Left renal cortex interstitium (tissue), 4 donors: Measurements from ENCODE around the gene C3. TPM values are rescaled to one million over a fixed set of nuclear protein-coding genes. Genes with fewer than 3 reads are reported as not detected.
"Not testable (repeated sequence)": the region's sequence is repeated elsewhere in the genome, so short reads cannot be mapped to it uniquely, and the experiment has no call there.

Experiments
- DNase-seq, 4 donors: peaks; one replicate each; pipeline ENCODE4 v3.0.0-alpha.2; 2013; ENCODE audit warnings: low read depth in 4 of 4, low spot score in 2 of 4, missing footprints in 1 of 4
- polyA plus RNA-seq, 4 donors: library from polyadenylated mRNA; unstranded; fragments of 120-200 nt; gene quantifications; one replicate each; pipeline ENCODE4 v1.2.1, GENCODE V29; 2013; ENCODE audit not compliant: insufficient read length in 4 of 4

The C3 gene
- polyA plus RNA-seq = 10 to 100 TPM; 13.6 to 30.7 (median 22.1) TPM

DNA sequence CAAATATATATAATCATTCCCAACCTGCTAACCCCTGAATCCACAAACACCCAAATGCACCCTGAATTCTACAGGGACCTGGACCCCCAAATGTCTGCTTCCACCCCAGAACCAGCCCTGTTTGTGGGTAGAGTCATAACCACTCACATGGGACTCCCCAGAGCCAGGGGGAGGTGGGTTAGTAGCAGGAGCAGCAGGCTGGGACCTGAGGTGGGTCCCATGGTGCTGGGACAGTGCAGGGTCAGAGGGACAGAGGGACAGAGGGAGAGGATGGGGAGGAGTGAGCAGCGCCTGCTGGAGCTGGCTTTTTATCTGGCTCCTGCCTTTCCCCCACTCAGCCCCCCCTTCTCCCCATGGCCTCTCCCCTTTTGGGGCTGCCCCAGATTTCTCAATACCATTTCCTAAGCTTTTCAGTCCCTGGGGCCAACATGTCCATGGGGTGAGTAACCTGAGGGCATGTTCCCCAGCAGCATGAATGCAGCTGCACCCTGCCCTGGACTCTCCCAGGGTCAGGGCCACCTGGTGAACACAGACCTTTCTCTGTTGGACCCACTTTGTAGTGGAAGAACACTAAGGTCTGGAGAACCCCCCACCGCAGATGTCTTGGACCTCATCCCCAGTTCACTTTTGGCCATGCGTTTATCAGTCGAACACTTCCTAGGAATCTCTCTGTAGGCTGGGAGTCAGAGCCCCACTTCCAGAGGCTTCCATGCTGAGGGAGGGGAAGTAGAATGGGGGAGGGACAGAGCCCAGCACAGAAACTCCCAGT is at the start of gene C3:
Gene C3, minus strand, starts transcription at position 282 of the 769 bp plus-strand sequence. Its CDS starts 61 bp downstream, at position 221.
- no peak for DNase-seq

DNA sequence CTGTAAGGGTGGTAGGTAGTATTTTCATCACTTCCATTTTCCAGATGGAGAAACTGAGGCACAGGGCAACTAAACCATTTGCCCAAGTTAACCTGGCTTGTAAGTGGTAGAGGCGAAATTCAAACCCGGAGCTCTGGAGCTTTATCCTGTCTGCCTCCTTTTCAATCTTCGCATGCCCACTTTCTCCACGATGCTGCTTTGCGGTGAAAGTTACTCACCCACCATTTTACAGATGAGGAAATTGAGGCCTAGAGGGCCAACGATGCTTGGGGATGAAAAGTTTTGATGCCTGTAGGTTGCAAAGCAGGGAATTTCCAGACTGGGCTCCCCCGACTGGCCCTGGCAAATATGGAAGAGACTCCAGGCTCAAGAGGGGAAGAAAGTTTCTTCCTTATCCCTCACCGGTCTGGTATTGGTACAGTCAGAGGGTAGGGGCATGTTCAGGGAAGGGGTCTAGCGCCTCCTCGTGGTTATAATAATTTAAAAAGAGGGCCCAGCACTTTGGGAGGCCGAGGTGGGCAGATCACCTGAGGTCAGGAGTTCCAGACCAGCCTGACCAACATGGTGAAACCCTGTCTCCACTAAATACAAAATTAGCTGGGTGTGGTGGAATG is 48.7 kb upstream of the C3 start:
- no peak for DNase-seq

DNA sequence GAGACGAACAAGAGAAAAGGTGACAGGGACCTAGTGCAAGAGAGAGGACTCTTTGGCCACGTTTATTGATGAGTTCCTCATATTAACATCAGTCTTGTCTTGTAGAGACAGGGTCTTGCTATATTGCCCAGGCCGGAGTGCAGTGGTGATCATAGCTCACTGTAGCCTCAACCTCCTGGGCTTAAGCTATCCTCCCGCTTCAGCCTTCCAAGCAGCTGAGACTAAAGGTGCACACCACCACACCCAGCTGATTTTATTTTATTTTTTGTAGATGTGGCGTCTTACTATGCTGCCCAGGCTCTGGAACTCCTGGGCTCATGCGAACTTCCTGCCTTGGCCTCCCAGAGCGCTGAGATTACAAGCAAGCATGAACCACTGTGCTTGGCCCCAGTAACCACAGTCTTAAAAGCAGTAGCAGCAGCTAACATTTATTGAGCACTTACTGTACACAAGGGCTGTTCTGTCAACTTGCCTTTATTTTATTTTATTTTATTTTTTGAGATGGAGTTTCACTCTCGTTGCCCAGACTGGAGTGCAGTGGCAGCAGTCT is 47.9 kb upstream of the C3 start:
- no peak for DNase-seq

DNA sequence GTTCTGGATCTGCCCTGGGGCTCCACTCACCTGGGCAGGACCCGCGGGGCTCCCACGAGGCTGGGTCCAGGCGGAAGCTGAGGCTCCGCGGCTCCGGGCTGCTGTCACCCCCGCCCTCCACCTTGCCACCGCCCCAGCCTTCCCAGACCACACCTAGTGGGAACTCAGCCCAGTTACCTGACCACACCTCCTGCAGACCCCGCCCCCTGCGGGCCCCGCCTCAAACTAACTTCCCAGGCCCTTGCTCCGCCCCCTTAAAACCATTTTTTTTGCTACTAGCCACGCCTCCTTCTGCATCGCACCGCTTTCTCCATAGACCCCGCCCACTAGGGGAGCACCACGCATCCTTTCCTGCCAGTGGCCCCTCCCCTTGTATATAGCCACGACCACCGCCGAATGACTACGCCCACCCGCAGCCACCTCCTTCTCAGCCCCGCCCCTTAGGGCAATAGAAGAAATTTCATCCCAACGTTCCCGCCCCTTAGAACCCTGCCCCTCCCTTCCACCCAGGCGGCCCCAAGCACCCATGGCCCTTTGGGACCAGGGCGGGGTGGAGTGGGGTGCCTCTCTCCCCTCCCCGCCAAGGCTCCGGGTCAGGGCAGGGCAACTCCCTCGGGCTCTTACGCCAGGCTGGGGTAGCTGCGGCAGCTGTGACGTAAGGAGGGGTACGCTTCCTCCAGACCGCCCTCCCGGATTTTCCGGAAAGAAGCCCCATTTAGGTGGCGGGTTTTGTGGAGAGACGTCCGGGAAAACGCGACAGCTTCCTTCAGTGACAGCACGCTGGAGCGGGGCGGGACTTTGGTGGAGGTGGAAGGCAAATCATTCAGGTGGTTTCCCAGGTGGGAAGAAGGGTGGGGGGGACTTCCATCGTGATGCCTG is 47.1 kb upstream of the C3 start, which contains the start of gene SH2D3A:
Gene SH2D3A, minus strand, starts transcription at position 79 of the 879 bp plus-strand sequence. CDS start 3,687 bp downstream, outside the sequence.
- DNase-seq = peak in 1 of 4 donors; percentile 57

DNA sequence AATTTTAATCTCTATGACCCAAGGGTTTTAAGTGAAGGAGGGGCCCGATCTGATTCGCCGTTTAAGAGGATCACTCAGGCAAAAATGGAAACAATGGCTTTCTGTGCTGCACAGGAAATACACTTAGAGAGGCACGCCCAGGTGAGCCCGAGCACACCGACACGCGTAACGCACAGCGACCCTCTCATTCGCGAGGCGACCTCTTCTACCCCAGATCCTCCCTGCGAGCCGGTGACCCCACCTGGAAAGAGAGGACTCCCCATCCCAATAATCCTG is 46.6 kb upstream of the C3 start:
- DNase-seq = no peak

DNA sequence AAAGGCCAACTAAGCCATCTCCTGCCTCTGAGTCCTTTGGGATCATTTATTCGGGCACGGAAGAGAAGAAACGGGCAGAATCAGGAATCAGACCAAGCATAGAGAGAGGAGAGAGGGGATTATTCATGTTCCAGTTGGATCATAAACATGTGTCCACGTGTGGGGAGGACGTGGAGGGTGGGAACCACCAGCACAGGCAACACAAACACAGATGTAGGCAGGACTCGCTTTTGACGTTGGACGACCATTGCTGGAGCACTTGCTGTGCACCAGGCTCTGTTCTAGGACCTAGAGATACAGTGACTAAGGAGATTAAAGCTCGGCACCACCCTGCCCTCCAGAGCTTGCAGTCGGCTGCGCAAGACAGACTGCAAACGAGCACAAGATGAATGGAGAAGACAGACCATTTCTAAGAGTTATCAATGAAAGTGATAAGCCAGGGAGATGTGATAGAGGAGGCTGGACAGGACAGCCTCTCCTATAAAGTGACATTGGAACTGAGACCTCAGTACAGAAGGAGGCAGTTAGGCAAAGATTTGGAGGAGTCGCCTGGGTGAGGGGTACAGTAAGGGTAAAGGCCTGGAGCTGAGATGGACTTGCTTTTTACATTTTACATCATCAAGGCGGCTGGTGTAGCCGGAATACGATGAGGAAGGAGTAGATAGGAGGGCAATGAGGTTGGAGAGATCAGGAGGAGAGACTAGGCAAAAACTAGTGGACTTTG is 46.1 kb upstream of the C3 start:
- DNase-seq = no peak

DNA sequence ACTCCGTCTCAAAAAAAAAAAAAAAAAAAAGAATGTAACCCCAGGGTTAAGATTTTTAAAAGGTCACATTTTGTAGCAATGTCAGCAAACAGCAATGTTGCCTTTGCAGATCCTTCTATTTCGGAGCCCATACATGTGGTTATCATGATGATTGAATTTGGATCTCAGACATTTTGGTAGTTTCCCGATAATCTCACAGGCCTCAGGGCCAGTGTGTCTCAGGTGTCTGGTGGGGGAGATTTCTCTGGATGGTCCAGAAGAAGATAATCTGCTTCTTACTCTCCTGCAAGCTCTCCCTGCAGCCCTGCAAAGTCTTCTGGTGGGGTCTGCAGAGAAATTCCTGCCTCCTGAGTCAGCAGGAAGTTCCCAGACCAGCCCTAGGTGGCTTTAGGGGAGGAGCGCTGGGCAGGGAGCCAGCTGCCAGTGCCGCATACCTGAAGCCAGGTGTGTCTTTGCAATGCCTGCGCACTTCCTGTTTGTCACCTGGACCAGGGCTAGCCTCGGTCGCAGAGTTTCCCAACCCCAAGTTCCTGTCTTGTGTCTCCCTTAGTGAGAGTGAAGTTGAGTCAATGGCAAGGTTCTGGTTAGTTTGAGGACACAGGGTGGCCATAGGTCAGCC is 45.4 kb upstream of the C3 start:
- DNase-seq = peak in 1 of 4 donors; percentile 37

DNA sequence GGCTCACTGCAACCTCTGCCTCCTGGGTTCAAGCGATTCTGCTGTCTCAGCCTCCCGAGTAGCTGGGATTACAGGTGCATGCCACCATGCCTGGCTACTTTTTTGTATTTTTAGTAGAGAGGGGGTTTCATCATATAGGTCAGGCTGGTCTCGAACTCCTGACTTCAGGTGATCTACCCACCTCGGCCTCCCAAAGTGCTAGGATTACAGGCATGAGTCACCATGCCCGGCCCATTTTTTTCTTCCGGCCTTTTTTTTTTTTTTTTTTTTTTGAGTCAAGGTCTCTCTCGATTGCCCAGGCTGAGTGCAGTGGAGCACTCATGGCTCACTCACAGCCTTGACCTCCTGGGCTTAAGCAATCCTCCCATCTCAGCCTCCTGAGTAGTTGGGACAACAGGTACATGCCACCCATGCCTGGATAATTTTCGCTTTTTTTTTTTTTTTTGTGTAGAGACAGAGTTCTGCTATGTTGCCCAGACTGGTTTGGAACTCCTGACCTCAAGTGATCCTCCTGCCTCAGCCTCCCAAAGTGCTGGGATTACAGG is 41.9 kb upstream of the C3 start:
- not testable (repeated sequence) for DNase-seq

DNA sequence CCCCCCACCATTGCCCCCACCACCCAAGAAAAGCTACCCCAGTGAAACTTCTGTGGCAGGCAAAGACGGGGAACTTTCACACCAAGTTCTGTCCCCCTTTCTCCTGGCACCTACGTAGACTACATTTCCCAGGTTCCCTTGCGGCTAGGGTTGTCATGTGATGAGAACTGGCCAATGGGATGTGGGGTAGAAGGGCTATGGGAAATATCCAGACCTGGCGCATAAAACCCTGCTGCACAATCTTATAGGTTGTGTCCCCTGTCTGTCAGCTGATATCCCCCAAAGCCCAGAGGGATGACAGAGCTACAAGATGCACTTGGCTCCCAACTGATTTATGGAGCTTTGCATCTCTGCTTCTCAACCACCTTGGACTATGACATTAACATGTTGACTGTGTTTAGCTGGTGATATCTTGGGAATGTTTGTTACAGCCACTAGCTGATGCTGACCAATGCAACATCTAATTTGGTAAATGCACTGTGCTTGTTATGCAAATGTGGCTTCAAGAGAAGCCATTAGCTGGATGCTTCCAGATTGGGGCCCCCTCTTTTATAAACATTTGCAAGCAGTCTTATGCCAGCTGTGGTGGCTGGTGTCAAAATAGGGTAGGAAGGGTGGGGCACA is 40.7 kb upstream of the C3 start:
- no peak for DNase-seq

DNA sequence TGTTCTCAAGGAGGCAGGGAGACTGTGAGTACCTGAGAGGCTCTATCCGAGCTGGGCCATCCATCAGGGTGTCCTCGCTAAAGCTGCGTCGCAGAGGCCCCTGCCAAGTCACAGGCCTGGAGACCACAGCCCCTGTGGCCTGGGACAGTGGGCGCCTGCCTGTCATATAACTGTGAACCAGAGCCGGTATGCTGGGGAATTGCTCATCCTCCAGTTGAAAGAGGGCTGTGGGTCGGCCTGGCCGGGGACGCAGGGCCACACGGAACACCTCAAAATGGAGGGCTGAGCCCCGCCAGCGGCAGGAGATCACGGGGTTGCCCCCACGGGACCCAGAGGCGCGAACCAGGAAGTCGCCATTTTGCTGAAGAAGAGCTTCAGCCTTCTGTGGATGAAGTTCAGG is 40.2 kb upstream of the C3 start:
- no peak for DNase-seq

DNA sequence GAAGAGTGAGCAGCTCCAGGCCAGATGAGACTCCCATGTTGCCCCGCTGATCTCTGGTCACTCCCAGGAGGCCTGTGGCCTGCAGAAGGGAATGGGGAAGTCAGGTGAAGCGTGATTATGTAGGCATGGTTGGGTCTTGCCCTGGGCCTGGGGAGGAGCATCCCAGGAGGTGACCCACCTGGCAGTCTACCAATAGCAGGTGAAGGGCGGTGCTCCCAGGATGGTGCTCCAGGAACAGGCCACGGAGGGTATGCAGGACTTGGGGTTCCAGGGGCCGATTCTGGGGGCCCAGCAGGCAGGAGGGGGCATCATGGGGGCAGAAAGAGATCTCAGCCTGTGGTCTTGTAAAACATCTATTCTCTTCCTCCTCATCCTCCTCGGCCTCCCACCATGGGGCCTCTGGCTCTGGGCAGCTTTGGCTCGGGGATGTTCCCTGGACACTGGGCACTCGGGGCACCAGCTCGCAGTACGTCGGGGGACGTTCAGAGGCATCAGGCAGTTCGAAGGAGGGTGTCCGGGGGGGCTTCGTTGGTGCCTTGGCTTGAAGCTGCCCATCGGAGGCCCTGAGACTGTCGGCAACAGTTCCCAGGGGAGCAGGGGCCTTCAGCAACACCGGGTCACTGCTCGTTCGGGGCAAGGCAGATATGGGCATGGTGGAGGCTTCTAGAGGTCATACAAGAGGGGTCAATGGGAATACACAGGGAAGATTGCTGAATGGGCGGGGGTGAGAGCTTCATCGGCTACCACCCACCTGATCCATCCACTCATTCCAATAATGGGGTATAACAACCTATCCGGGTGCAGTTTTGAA is 34.4 kb upstream of the C3 start:
- no peak for DNase-seq

DNA sequence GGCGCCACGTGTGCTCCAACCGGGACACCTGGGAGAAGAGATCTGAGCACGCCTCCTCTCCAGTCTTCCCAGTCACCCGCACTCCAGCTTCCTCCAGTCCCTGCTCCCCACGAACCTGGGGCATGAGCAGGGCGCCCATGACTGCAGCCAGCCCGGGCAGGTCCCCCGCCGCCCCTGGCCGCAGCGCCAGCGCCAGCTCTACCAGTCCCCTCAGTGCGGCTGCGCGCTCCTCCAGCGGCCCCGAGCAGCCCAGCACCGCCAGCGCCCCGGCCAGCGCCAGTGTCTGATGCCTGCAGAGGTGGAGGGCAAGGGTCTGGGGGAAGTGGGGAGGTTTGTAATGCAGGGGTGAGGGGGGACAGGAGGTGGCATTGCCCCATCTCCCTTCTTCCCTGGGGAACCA is 33.7 kb upstream of the C3 start:
- DNase-seq = no peak

DNA sequence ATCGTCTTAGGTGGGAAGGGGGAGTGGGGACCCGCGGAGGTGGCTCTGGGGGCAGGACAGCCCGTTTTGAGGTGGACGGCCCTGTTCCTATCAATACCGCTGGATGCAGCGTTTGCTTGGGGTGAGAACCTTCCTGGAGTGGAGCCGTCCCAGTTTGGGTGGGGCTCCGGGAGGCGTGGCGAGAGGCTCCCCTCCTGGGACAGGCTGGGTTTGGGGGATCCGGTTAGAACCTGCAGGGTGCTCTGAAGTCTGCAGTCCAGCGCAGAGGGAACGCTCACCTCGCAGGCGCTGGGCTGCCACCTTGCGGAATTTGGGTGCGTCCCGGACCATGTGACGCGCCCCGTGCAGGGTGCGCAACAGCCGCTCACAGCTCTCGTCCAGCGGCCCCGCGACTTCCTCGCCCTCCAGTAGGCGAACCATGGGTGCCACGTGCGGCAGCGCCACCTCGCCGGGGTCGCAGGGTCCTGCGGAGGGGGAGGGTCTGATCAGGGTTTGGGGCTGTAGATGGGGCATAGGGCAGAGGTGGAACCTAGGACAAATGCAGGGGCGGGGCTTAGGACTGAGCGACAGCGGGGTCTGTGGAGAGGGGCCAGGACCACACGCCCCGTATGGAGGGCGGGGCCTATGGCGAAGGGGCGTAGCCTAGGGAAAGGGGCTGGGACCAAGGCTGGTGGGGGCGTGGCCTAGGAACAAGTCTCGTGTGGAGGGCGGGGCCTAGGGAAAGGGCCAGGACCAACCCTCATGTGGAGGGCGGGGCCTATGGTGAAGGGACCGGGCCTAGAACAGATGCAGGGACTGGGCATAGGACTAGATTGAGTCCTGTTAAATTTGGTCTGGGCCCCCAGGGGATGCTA is 33.0 kb upstream of the C3 start:
- DNase-seq = peak in 1 of 4 donors; percentile 45

DNA sequence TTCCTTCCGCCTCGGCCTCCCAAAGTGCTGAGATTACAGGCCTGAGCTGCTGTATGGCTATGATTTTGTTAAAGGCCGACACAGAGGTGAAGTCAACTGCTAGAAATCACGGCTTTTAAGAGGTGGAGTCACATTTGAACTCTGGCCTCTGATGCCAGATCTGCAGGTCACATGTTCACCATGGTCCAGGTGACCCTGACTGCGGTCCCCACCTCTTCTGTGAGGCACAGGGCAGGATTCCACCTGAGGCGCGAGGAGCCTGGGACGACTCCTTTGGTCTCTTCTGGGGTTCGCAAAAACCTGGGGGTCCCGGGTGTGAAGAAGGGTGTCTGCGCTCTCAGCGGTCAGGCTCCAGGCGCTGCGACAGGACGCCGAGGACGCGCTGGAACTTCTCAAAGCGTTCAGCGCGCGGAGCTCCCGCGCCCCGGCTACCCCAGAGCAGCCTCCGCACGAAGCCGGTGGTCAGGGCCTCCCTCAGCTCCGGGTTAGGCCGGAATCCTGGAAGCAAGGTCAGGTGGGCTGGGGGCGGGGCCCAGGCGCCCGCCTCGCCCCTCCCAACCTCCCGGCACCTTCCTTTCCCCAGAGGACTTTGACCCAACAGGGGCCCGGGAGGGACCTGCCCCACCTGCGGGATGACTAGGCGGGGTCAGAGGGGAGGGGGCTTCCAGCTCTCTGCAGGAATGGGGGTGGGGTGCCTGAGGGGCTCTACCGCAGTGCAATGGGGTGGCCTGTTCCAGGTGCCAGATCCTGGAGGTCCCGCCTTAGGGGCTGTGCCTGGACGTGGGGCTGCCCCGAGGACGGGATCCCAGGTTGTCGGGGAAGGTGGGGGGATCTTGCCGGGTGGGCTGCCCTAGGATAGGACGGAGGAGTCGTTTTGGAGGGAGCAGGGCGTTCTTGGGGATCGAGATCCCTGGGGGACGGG is 32.1 kb upstream of the C3 start:
- peak in 1 of 4 donors; percentile 37 for DNase-seq

DNA sequence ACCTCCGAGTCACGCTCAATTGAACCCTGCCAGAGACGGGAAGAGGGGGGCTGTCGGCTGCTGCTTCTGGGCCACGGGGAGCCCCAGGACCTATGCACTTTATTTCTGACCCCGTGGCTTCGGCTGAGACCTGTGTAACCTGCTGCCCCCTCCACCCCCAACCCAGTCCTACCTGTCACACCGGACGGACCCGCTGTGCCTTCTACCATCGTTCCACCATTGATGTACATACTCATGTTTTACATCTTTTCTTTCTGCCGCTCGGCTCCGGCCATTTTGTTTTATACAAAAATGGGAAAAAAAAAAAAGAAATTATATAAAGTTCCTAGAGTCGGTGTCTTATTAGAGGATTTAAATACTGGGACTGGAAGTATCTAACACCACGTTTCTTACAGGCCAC is 30.7 kb upstream of the C3 start:
- no peak for DNase-seq

DNA sequence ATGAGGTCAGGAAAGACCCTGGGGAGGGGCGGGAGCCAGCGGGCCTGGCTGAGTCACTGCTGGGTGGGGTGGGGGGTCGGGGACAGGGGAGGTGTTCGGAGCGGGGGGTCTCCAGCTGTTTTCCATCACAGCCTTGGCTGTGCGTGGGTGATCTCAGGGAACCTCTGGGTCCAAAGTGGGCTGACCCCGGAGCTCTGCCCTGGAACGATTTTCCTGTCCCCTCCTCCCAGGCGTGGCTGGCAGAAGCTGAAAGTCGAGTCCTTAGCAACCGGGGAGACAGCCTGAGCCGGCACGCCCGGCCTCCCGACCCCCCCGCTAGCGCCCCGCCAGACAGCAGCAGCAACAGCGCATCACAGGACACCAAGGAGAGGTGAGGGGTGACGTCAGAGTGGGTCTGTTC is 29.6 kb upstream of the C3 start:
- no peak for DNase-seq
